Bronchial epithelial cell (primary cell): ENCODE measurements around the gene VSTM2L. TPM values are rescaled to one million over a fixed set of nuclear protein-coding genes. Genes with fewer than 3 reads are reported as not detected.

Source experiments
- DNase-seq: peaks from one replicate; pipeline ENCODE4 v3.0.0-alpha.2; 2010; ENCODE audit warnings: low read depth
- FAIRE-seq: peaks from 2 replicates; lab custom pipeline; 2011; peaks lifted over from hg19 to GRCh38; lab: Jason Lieb, UNC
- H3K27me3 ChIP-seq: 2 replicates; pipeline ENCODE4 v1.5.1; 2011; ENCODE audit warnings: low read length; ENCODE audit not compliant: control insufficient read depth, insufficient read depth
- H3K36me3 ChIP-seq: 2 replicates; pipeline ENCODE4 v1.5.1; 2011; ENCODE audit warnings: low read length; ENCODE audit not compliant: control insufficient read depth, insufficient read depth
- H3K4me3 ChIP-seq: 2 replicates; pipeline ENCODE4 v1.5.1; 2011; ENCODE audit warnings: mild to moderate bottlenecking, low read depth, low read length, control low read depth
- CTCF ChIP-seq: IDR thresholded peaks from 2 replicates; pipeline ENCODE4 v1.5.1; 2011; ENCODE audit warnings: mild to moderate bottlenecking, moderate library complexity, low read length, control low read depth, inconsistent platforms; ENCODE audit not compliant: insufficient read depth, severe bottlenecking
- total RNA-seq: library from RNA; depleted of rRNA; stranded (reverse); fragments of >200 nt; gene quantifications from 2 replicates; pipeline ENCODE4 v1.2.1, GENCODE V29; 2014

Gene VSTM2L
- total RNA-seq, 1 donor from 2014 or later, result 5.0 TPM

- TF ChIP-seq CTCF, result no peak
- H3K4me3 ChIP-seq, result no peak overlapping the region
- no peaks in the 10 kb centered on the region for H3K36me3 ChIP-seq
- no peak for FAIRE-seq
- no peak for DNase-seq
- no peaks in the 10 kb centered on the region for H3K27me3 ChIP-seq
Observed at GRCh38 chr20:37875460-37876175, 27.3 kb upstream of the VSTM2L start.

GRCh38 chr20:37876863-37877262 lies 26.1 kb upstream of the VSTM2L start:
- Histone ChIP-seq H3K4me3 (no peak overlapping the region), H3K27me3 (no peaks in the 10 kb centered on the region), H3K36me3 (no peaks in the 10 kb centered on the region)
- no peak for TF ChIP-seq CTCF
- no peak for DNase-seq
- no peak for FAIRE-seq

- Histone ChIP-seq H3K27me3 (no peaks in the 10 kb centered on the region), H3K36me3 (no peaks in the 10 kb centered on the region), H3K4me3 (no peak overlapping the region)
- TF ChIP-seq CTCF, result no peak
- FAIRE-seq, result no peak
- DNase-seq, result no peak
Observed at GRCh38 chr20:37877832-37878772, 24.8 kb upstream of the VSTM2L start.

- FAIRE-seq (no peak), DNase-seq (no peak)
- TF ChIP-seq CTCF, result no peak
- no peak overlapping the region for H3K4me3 ChIP-seq
- H3K27me3 ChIP-seq, result no peaks in the 10 kb centered on the region
- H3K36me3 ChIP-seq, result no peaks in the 10 kb centered on the region
Observed at GRCh38 chr20:37878835-37879599, 23.9 kb upstream of the VSTM2L start.

- Histone ChIP-seq H3K36me3 (no peaks in the 10 kb centered on the region), H3K27me3 (no peaks in the 10 kb centered on the region), H3K4me3 (no peak overlapping the region)
- FAIRE-seq (no peak), DNase-seq (no peak)
- no peak for TF ChIP-seq CTCF
Observed at GRCh38 chr20:37879843-37880242, 23.1 kb upstream of the VSTM2L start.
